Activated CD8-positive, alpha-beta memory T cell treated with anti-CD3 and anti-CD28 coated beads, Interleukin-2, amount 10 ng/mL, durations not matched to agents 7 days and 5 days (primary cell): ENCODE measurements around the gene HEBP1. TPM values are rescaled to one million over a fixed set of nuclear protein-coding genes. Genes with fewer than 3 reads are reported as not detected.

ENCODE experiments used
- ATAC-seq: fragments of 150-1000 bp; cut with Tn5 transposase; one replicate; pipeline ENCODE4 v1.10.0; 2021; ENCODE audit warnings: moderate library complexity
- CTCF ChIA-PET: fragments of 350-600 bp; sonication (Branson Sonifier 250); formaldehyde crosslinking; loops from one replicate; lab custom pipeline; 2021; ENCODE audit warnings: antibody characterized with exemption; lab: Charles Lee
- DNase-seq: peaks from one replicate; pipeline ENCODE4 v3.0.0-alpha.2; 2020
- H3K27ac Mint-ChIP-seq: one replicate; pipeline ENCODE4 v1.8.0; 2021; ENCODE audit warnings: mild to moderate bottlenecking, mixed read lengths
- H3K27me3 Mint-ChIP-seq: one replicate; pipeline ENCODE4 v1.8.0; 2021; ENCODE audit warnings: mixed read lengths
- H3K36me3 Mint-ChIP-seq: one replicate; pipeline ENCODE4 v1.8.0; 2021; ENCODE audit warnings: mild to moderate bottlenecking, mixed read lengths
- H3K4me1 Mint-ChIP-seq: one replicate; pipeline ENCODE4 v1.8.0; 2021; ENCODE audit warnings: mixed read lengths
- H3K4me3 Mint-ChIP-seq: one replicate; pipeline ENCODE4 v1.8.0; 2021; ENCODE audit warnings: mild to moderate bottlenecking, moderate library complexity, mixed read lengths
- H3K9me3 Mint-ChIP-seq: one replicate; pipeline ENCODE4 v1.8.0; 2022; ENCODE audit warnings: low read depth, mixed read lengths
- total RNA-seq, 2 experiments: library from RNA; stranded (reverse); gene quantifications; one replicate each; pipeline ENCODE4 v1.2.3, GENCODE V29; 2021

HEBP1 gene
- total RNA-seq, 2 experiments from 2014 or later, result 8.9 to 9.7 TPM

- Mint-ChIP-seq H3K4me3 (peak overlapping the region; percentile 58), H3K27ac (peak overlapping the region; percentile 31), H3K4me1 (no peaks in the 10 kb centered on the region), H3K27me3 (peaks cover 5% of the 10 kb centered on the region), H3K9me3 (no peaks in the 10 kb centered on the region), H3K36me3 (peaks cover 1% of the 10 kb centered on the region)
- CTCF ChIA-PET, result interaction anchor here (1.3 to 1.4 kb wide), 2 partner anchors 11 to 284 kb away, joined by 3 read pairs; no protein-coding TSS in a partner anchor
- DNase-seq, result peak; percentile 72
- peak; percentile 90 for ATAC-seq
Measured at GRCh38 chr12:12927211-12928079, 72.6 kb downstream of the HEBP1 start.

GRCh38 chr12:12926571-12927071 is 73.4 kb downstream of the HEBP1 start:
- H3K27me3 Mint-ChIP-seq, result peaks cover 5% of the 10 kb centered on the region
- H3K36me3 Mint-ChIP-seq, result peaks cover 1% of the 10 kb centered on the region
- DNase-seq, result no peak
- no peak for ATAC-seq
- no peak overlapping the region for H3K27ac Mint-ChIP-seq
- no peaks in the 10 kb centered on the region for H3K4me1 Mint-ChIP-seq
- CTCF ChIA-PET, result interaction anchor here (1.3 to 1.4 kb wide), 2 partner anchors 10 to 285 kb away, joined by 3 read pairs; no protein-coding TSS in a partner anchor
- no peak overlapping the region for H3K4me3 Mint-ChIP-seq
- no peaks in the 10 kb centered on the region for H3K9me3 Mint-ChIP-seq

DNA sequence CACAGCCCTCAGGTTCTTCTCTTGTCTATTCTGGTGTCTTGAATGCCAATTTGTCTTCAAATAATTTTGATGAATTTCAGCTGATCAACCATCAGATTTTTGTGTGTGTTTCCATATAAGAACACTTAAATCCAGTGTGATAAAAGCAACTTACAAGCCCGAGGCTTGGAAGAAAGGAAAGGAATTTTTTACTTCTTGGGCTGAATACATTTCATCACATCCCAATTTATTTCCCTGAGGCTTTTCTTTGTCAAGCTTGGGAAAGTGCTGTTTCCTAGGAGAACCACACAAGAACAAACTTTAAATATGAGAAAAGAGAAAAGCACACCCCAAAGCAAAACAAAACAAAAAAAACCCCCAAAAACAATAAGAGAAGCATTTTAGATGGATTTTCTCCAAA is 74.7 kb downstream of the HEBP1 start:
- H3K27me3 Mint-ChIP-seq, result peaks cover 5% of the 10 kb centered on the region
- H3K9me3 Mint-ChIP-seq, result no peaks in the 10 kb centered on the region
- H3K4me1 Mint-ChIP-seq, result no peaks in the 10 kb centered on the region
- peaks cover under 1% of the 10 kb centered on the region for H3K36me3 Mint-ChIP-seq
- H3K27ac Mint-ChIP-seq, result no peak overlapping the region
- no peak for ATAC-seq
- DNase-seq, result no peak
- CTCF ChIA-PET, result interaction anchor here (1.6 kb wide), 1 partner anchor 9 kb away, joined by 4 read pairs; no protein-coding TSS in a partner anchor
- no peak overlapping the region for H3K4me3 Mint-ChIP-seq

Other genes with a start within 250 kb of the HEBP1 start
- 10 to 100 TPM in 1 of 2 experiments, 1 to 10 TPM in 1; 7.2 to 13.5 TPM for gene APOLD1, start 214.6 kb downstream of the HEBP1 start, total RNA-seq
- gene DDX47, start 186.9 kb downstream of the HEBP1 start, total RNA-seq, result 10 to 100 TPM; 56.0 to 68.0 TPM
- not detected for gene GPRC5A, start 108.7 kb downstream of the HEBP1 start, total RNA-seq
- gene GPRC5D, start 48.1 kb downstream of the HEBP1 start, total RNA-seq, result not detected
- 1 to 10 TPM; 4.7 to 5.0 TPM for gene FAM234B, start 44.1 kb upstream of the HEBP1 start, total RNA-seq
- not detected for gene GSG1, start 103.4 kb upstream of the HEBP1 start, total RNA-seq
- 1 to 10 TPM; 6.1 to 8.8 TPM for gene EMP1, start 196.5 kb upstream of the HEBP1 start, total RNA-seq